D721Med (cell line): ENCODE results near the gene RBM47.

ENCODE experiments used
- DNase-seq: peaks from one replicate; pipeline ENCODE4 v3.0.0; 2011; ENCODE audit warnings: low spot score; ENCODE audit not compliant: insufficient read length
- FAIRE-seq: peaks from 2 replicates; lab custom pipeline; 2011; peaks lifted over from hg19 to GRCh38; lab: Jason Lieb, UNC
- TF ChIP-seq, protein P1 (sequence below): IDR thresholded peaks from 2 replicates; pipeline ENCODE4 v1.5.1; 2012; ENCODE audit warnings: mild to moderate bottlenecking, control low read depth; ENCODE audit not compliant: insufficient read depth; ENCODE audit errors: missing control alignments

The RBM47 gene

DNA sequence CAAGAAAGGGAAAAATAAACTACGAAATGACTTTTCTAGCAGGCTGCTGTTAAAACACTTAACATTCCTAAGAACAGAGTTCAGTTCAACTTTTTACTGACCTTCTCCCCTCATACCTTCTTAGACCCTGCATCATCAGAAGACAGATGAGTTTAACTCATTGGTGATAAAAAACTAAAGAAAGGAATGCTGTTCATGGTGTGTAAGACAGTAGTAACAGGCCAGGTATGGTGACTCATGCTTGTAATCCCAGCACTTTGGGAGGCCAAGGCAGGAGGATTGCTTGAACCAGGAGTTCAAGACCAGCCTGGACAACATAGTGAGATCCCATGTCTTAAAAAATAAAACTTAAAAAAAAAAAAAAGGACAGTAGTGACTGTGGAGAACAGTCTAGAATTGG is 16.2 kb downstream of the RBM47 start:
- FAIRE-seq = no peak
- DNase-seq = no peak
- TF ChIP-seq, protein P1, sequence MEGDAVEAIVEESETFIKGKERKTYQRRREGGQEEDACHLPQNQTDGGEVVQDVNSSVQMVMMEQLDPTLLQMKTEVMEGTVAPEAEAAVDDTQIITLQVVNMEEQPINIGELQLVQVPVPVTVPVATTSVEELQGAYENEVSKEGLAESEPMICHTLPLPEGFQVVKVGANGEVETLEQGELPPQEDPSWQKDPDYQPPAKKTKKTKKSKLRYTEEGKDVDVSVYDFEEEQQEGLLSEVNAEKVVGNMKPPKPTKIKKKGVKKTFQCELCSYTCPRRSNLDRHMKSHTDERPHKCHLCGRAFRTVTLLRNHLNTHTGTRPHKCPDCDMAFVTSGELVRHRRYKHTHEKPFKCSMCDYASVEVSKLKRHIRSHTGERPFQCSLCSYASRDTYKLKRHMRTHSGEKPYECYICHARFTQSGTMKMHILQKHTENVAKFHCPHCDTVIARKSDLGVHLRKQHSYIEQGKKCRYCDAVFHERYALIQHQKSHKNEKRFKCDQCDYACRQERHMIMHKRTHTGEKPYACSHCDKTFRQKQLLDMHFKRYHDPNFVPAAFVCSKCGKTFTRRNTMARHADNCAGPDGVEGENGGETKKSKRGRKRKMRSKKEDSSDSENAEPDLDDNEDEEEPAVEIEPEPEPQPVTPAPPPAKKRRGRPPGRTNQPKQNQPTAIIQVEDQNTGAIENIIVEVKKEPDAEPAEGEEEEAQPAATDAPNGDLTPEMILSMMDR = no peak

GRCh38 chr4:40612831-40613230 is 16.8 kb downstream of the RBM47 start:
- DNase-seq (no peak), FAIRE-seq (no peak)
- TF ChIP-seq, protein P1 = no peak

GRCh38 chr4:40612283-40612682 is 17.4 kb downstream of the RBM47 start:
- FAIRE-seq (no peak), DNase-seq (no peak)
- TF ChIP-seq, protein P1 = no peak

DNA sequence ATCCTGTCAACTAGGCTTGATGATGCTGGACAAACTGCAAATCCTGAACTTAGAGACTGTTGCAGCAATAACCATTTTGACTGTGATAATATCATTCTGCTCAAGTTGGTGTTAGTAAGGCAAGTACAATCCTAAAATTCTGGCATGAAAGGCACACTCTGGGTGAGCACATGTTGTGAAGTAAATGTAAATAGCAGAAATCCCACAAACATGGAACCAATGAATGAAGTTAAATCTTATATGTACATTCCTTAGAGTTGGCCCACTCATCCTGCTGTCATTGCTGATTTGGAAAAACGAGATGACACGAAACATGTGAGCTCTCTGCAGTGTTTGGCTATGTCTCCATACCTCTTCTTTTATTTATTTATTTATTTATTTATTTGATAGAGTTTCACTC is 21.0 kb downstream of the RBM47 start:
- TF ChIP-seq, protein P1 = no peak
- DNase-seq (no peak), FAIRE-seq (no peak)

DNA sequence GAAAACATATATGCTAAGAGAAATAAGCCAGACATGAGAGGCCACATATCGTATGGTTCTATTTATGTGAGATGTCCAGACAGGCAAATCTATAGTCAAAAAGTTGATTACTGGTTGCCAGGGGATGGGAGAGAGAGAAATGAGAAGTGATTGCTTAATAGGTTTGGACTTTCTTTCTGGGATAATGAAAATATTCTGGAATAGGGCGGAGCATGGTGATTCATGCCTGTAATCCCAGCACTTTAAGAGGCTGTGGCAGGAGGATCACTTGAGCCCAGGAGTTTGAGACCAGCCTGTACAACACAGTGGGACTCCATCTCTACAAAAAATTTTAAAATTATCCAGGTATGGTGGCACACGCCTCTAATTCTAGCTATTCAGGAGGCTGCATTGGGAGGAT is 22.4 kb downstream of the RBM47 start:
- no peak for FAIRE-seq
- TF ChIP-seq, protein P1 = no peak
- DNase-seq = no peak

GRCh38 chr4:40606239-40606767 is 23.4 kb downstream of the RBM47 start:
- FAIRE-seq (no peak), DNase-seq (no peak)

GRCh38 chr4:40603281-40603680 is 26.4 kb downstream of the RBM47 start:
- FAIRE-seq (no peak), DNase-seq (no peak)
- TF ChIP-seq, protein P1 = no peak

More at GRCh38 chr4:40606239-40606767, 23.4 kb downstream of the RBM47 start:
- TF ChIP-seq, protein P1 = no peak
